D341Med (cell line): ENCODE measurements around the gene RAB11A.
A peak's percentile ranks its signal among the peaks of the same experiment; 100 is the strongest.

Source experiments
- DNase-seq: peaks from one replicate; pipeline ENCODE4 v3.0.0; 2012; ENCODE audit warnings: low spot score

Gene RAB11A

DNA sequence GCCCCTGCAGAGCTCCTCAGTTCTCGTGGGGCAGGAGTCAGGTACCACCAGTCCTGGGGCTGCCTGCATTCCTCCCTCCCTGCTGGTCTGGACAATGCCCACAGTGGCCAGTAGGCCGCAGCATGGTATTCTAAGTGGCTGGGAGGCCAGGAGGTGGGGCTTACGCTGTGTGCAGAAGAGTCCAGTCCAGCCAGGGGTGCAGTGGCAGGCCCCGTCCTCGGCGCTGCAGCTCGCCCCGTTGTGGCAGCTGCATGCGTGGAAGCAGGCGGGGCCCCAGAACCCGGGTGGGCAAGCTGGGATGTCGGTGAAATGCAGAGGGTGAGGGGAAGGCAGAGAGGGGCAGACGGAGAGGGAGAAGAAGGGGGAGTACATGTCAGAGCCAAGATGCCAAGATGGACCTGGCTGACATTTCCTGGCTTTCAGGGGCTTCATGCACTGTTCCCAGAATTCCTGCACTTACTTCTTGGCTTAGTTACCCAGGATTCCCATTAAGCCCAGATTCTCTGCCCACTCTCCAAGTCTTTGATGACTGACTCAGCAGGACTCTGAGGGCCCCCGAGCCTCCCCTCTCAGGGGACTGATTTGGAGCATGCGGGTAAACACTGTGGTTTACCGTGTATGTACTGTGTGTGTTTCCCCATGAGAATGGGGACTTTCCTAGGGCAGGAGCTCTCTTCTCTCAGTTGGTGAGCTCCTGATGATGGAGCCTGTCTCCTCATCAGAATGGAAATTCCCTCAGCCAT lies 47.5 kb downstream of the RAB11A start:
- DNase-seq, result peak; percentile 65

DNA sequence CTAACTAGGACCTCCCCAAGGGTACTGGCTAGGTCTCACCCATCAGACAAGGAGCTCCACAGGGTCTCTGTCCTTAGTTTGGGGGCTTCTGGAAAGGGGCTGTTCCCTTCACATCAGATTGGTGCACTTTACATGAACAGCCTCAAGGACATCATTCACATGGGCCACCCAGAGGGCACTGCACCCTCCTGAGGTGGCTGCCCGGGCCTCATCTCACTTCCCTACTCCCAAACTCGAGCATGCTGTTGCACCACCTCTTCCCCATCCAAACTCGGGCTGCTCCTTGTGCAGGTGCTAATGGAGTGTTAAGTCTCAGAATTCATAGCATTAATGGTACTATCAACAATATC lies 48.1 kb downstream of the RAB11A start:
- no peak for DNase-seq

DNA sequence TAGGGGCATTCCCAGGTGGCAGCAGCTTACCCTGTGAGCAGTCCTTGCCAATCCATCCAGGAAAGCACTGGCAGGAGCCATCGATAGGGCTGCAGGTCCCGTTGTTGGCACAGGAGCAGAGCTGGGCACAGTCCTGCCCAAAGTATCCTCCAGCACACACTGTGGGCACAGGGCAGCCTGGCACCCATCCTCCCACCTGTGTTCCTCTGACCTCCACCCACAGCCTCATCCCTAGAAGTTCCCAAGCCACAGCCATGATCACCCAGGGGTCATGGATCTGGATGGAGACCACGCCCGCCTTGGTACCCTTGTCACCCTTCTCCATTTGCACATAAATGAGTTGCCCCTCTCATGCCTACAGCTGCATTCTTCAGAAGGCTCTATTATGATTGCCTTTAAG lies 48.6 kb downstream of the RAB11A start:
- DNase-seq, result no peak

DNA sequence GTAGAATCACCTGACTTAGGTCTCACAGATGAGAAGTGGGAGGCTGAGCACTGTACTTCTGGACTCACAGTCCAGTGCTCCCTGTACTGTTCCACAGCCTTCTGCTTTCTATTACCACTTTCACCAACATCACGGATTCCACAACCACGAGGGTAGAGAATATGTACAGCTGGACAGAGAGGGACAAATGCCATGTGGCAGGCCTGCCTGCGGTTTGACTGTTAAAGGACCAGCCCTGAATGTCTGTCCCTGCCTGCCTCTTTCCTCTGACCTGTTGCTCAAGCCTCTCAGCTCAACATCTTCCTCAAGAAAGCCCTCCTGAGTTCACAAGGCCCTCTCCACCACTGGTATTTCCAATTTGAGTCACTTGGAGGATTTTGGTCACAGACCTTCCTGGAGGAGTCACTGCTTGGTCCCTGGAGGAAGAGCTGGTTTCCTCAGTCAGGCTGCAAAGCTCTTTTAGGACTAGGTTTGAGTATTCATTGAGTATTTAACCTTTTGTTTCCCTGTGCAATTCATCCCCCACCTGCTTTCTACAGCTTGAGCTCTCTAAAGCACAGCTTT lies 49.1 kb downstream of the RAB11A start:
- no peak for DNase-seq

DNA sequence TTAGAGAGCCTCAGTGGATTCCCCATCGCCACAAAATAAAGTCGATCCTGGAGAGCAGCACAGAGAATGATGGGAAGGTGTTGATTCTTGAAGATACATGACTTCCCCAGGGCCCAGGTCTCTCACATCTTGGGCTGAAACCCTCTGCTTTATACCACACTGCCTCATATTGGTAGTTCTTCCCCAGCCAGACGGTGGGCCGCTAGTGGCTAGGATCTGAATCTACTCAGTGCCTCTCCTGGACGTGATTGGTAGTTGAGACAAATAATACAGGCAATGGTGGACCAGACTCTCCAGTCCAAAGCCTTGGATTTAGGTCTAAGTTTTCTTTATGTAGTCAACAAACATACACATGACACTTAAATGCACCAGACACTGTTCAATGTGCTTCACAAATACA lies 49.7 kb downstream of the RAB11A start:
- no peak for DNase-seq

DNA sequence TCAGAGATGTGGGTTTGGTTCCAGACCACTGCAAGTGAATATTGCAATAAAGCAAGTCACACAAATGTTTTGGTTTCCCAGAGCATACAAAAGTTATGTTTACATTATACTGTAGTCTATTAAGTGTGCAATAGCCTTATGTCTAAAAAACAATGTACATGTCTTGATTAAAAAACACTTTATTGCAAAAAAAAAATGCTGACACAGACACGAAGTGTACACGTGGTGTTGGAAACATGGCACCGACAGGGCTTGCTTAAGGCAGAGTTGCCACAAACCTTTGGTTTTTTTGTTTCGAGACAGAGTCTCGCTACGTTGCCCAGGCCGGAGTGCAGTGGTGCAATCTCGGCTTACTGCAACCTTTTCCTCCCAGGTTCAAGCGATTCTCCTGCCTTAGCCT lies 50.1 kb downstream of the RAB11A start:
- DNase-seq, result no peak

DNA sequence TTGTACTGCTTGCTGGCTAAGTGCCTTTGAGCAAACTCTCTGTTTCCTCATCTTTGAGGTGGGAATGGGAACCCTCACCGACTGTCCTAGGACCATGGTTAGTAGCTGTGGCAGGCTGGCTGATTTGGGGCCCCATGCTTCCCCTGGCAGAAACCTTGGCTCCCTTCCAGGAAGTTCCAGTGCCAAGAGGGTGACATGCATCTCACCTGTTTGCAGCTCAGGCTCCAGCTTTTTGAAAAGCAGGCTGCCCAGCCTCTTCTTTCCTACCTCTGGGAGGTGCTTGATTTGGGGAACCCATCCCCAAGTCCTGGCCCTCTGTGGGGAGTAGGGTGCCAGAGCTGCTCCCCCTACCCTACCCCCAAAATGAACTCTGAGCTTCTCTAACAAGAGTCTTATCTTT lies 50.8 kb downstream of the RAB11A start:
- DNase-seq, result no peak

DNA sequence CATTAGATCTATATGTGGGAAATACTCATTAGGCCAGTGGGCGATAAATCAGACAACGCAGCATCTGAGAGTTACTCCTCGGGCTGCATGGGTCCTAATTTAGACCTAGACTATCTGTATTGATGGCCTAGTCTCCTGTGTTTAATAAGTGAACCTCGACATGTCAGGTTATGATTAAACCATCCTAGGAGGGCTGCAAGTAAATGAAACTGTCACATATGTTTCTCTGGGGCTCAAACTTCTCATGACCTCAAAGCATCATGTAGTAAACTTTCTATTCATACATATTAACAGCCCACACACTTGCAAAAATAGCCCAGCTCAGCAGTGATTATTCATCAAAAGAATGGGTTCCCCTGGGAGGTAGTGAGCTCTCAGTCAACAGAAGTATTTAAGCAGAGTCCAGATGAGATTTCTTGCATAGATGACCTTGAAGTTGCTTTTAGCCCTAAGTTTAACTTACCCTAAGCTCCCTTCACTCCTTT lies 51.6 kb downstream of the RAB11A start:
- DNase-seq, result no peak

DNA sequence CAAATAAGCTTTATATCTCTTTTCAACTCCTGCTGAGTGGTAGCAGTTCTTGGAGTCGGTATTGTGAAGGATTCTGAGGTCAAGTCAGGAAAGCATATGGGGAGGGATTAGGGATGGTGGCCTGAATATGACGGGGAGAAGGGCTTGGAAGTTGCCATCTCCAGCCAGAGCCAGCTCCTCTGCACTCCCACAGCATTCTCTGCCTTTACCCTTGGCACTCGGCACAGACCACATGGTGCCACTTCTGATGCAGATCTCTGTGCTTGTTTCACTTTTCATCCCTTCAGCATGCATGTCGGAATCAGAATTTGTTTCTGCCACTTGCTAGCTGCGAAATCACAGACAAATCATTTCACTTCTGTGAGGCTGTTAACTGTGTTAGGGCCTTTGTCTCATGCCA lies 52.5 kb downstream of the RAB11A start:
- no peak for DNase-seq

DNA sequence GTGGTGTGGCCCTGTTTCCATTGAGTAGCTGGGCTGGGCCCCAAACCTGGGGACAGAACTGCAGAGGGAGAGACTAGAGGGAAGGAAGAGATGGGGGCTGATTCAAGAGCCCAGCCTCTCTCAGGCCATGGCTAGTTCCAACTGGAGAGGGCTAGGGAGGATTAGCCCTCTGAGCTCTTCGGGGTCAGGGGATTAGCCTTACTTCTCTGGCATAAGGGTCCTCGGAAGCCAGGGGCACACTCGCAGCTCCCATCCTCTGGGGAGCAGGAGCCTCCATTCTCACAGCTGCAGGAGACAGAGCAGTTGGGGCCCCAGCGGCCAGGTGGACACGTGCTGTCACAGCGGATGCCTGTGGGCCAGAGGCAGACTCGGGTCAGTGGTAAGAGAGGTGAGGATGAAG lies 53.3 kb downstream of the RAB11A start:
- DNase-seq, result no peak

DNA sequence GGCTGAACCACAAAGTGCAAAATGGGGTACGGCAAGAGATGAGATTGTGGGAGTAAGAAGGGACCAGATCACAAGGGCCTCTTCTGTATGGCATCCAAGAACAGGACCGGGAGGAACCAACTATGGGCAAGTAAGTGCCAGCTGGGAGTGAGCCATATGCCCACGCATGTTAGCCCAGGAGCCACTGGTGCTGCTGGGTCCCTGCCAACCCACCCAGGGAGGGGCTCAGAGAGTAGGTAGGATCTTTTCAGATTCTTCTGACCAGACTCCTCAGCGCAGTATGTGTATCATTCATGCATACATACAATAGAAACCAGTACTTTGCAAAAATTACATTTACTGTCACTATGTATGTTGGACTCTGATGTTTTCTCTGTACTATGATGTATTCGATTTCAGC lies 54.0 kb downstream of the RAB11A start:
- DNase-seq, result no peak

DNA sequence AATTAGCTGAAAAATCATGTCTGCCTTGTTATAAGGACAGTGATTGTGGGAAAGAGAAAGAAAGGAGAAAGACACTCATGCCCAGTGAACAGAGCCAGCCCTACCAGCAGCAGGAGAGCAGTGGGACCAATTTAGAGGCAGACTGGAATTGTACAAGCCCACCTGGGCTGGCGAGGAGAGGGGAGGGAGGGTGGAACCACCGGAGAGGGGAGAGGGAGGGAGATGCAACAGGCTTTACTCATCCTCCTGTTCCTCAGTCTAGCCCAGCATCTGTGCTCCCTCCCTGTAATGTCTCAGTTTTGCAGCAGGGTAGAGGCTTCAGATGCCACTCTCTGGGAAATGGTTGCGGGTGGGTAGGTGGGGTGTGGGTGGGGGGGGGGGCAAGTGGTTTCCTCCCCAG lies 54.7 kb downstream of the RAB11A start:
- no peak for DNase-seq

DNA sequence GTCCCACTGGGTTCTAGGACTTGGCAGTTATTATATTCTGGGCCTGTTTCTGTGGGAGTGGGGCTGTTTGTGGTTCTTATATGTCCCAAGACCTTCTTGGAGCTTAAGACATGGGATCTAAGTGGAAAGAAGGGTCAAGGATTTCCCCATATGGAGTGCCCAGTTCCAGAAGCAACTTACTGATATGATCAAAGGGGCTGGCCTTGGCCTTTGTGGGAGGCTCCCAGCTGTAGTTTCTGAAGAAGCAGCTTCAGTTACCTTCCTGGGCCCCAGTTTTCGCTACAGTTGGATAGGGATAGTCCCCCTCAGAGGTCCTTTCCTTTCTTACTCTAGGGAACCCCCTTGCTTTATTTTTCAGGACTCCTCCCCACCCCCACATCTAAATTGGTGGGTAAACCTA lies 56.0 kb downstream of the RAB11A start:
- no peak for DNase-seq

DNA sequence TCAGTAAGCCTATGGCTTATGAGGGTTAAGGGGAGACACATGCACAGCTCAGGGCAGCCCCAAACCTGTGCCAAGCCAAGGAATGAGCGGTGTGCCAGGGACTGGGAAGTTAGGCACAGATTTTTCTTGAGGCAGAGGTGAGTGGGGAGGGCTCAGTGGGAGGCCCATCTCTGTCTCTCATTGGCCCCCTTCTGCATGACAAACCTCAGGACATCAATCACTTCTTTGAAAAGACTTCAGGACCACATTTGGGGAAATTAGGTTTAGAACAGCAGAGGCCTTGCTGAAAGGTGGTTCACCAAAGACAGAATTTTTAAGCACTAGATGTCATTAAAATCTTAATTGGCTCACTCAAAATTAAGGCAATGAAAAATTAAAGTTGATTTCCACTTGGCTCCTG lies 57.2 kb downstream of the RAB11A start:
- DNase-seq, result no peak

DNA sequence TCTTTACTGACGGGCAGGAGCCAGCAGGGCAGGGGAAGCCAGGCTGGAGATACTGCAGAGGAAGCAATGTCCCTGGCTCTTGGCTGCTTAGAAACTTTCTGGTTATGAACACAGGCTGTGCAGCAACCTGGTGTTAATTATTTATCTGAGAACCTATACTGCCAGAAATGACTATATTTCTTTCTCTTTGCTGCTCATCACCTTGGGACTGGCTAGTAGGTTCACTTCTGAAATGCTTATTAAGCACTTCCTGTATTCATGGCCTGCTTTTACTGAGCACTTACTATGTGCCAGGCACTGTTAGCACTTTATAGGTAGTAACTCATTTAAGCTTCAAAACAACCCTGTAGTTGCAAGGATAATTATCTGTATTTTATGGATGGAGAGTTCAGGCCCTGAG lies 57.6 kb downstream of the RAB11A start:
- DNase-seq, result no peak

DNA sequence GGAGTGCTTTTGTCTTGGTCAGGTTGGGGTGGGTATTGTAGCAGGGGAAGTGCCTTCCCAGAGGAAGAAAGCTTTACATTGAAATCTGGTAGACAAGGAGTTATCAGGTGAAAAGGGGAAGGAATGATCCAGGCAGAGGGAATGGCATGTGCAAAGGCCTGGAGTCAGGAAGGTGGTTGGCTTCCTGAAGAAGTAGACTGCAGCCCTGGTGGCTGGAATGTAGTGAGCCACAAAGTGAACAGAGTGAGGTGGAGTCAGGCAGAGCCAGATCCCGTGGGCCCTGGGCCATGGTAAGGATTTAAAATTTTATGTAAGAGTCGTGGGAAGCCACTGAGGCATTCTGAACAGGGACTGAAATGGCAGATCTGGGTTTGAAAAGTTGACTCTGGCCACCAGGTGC lies 58.3 kb downstream of the RAB11A start:
- no peak for DNase-seq

DNA sequence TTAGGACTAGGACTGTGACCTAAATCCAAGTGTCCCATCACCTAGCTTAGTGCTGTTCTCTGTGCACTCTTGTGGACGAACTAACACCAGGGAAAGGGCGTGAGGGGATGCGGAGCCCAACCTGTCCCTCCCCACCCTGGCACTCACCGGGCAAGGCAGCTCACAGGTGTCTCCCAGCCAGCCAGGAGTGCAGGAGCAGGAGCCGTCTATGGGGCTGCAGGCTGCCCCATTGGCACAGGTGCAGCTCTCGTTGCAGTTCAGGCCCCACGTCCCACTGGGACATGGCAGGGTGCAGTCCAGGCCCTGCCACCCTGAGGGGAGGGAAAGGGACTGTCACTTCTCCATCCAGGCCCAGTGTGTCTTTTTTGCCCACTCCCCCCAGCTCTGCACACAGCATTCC lies 60.3 kb downstream of the RAB11A start:
- no peak for DNase-seq

DNA sequence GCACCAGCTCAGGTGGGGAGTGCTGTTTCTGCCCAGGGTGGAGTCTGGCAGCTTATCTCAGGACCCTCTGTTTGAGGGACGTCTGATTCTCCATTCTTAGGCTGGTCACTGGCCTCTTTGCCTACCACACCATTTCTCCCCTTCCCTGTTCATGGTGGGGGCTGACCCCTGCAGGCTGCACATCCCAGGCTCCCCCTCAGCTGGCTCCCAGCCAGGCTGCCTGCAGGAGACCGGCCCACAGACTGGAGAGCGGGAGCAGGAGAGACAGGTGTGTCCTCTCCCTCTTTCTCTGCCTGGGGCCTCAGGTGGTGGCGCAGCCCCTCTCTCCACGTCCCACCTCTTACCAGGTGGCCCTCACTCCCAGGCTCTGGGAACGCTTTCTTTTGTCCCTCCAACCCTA lies 60.8 kb downstream of the RAB11A start:
- no peak for DNase-seq

DNA sequence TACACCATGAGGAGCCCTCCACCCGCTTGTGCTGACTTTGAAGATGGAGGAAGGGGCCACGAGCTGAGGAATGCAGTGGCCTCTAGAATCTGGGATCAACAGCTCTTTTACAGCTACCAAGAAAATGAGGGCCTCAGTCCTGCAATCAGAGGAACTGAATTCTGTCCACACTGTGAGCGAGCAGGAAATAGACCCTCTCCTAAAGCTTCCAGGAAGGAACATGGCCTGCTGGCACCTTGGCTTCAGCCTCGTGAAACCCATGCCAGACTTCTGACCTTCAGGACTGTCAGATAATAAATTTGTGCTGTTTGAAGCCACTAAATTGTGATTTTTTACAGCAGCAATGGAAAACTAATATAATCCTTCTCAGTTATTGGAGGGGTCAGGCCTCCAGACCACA lies 61.9 kb downstream of the RAB11A start:
- no peak for DNase-seq

DNA sequence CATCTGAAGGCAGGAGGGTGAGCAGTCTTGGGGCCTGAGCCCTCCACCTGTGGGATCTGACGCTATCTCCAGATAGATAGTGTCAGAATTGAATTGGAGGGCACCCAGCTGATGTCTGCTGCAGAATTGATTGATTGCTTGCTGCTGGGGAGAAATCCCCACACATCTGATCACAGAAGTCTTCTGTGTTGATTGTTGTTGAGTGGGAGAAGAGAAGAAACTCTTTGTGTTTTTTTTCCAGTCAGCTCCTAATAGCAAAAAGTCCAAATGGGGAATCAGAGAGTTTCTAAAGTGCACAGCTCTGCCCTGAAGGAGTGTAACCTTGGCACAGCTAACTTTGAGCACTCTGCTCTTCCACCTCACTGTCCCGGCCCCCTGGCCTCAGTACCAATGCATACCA lies 66.1 kb downstream of the RAB11A start:
- no peak for DNase-seq

DNA sequence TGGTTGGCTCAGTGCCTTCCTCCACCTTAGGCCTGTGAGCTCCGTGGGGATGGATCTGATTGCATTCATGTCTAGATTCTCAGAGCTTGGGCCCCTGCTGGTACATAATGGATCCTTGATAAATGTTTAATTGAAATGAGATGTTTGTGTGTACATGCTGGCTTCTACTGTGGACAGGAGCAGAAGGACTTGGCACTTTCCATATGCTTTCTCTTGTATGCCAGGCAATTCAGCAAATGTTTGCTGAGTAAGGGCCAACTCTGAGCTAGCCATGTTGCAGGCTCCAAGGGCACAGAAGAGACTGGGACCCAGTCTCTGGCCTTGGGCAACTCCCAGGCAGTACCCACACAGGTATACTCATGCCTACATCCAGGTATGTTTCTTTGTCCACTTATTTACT lies 67.0 kb downstream of the RAB11A start:
- DNase-seq, result no peak

DNA sequence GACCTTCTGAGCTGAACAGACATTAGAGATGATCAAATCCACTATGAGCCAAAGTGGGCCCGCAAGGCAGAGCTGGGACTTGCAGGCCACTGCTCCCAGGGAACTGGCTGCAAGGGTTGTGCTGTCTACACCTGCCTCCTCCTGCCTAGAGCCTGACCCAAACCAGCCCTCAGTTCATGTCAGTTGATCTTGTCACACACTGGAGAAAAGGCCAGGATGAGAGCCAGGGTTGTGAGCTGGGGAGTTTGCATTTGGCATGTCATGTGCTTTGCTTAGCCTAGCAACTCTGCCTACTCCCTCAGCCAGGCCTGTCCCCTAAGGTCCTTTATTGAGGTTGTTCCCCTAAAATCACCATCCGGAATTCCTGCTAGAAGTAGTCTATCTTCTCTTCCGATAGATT lies 67.8 kb downstream of the RAB11A start:
- no peak for DNase-seq

DNA sequence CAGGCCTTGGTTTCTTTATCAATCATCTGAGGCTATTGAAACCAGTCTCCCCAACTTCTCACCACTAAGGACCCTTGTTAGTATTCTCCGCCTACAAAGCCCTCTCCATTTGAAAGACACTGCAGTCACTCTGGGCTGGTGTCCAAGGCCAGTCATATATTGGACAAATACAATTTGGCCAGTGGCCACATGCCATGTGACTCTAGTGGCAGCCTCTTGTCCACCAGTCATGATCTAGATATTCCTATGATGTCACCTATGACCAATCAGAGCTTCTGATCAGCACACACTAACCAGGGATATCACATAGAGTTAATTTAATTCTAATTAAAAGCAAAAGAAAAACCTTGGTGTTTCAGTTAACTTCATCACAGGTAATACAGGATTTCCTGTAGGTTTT lies 68.2 kb downstream of the RAB11A start:
- no peak for DNase-seq

DNA sequence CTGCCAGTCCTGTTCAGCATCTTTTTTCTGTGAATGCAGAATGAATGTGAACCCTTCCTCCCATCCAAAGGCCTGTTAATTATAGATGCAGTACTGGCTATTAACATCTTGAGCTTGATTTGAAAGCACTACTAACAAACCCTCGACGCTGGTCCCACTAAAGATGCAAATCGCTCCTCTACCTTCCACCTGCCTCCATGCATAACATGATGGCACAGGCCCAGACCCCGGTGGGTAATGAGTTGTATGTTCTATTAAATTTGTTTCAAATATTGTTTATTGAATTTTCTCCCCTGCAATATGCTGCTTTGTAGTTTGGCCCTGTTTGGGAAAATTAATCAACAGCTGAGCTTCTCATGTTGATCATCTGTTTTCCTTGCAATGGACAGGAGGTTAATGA lies 69.3 kb downstream of the RAB11A start:
- no peak for DNase-seq
